HG03432 (cell line): Measurements from ENCODE around the gene SPAG16.
A peak's percentile ranks its signal among the peaks of the same experiment; 100 is the strongest.
"Not testable (repeated sequence)": the region's sequence is repeated elsewhere in the genome, so short reads cannot be mapped to it uniquely, and the experiment has no call there.

Experiments
- ATAC-seq: cut with Tn5 transposase; IDR thresholded peaks from one replicate; pipeline ENCODE4 v1.9.1; 2021; ENCODE audit warnings: mild to moderate bottlenecking, moderate library complexity; ENCODE audit not compliant: unreplicated experiment

SPAG16 gene

GRCh38 chr2:213980883-213981282 is 696.6 kb downstream of the SPAG16 start:
- no peak for ATAC-seq

- no peak for ATAC-seq
Observed at GRCh38 chr2:213989207-213989606, 704.9 kb downstream of the SPAG16 start.

- ATAC-seq = no peak
Observed at GRCh38 chr2:213991453-213992108, 707.3 kb downstream of the SPAG16 start.

- ATAC-seq = no peak
Observed at GRCh38 chr2:213995400-213996105, 711.3 kb downstream of the SPAG16 start.

- ATAC-seq = not testable (repeated sequence)
Observed at GRCh38 chr2:213998976-213999375, 714.7 kb downstream of the SPAG16 start.

- no peak for ATAC-seq
Observed at GRCh38 chr2:214004463-214004862, 720.2 kb downstream of the SPAG16 start.

GRCh38 chr2:214005337-214005736 is 721.1 kb downstream of the SPAG16 start:
- ATAC-seq = no peak

GRCh38 chr2:214006601-214007000 is 722.3 kb downstream of the SPAG16 start:
- no peak for ATAC-seq

GRCh38 chr2:214011676-214012075 is 727.4 kb downstream of the SPAG16 start:
- ATAC-seq = no peak

GRCh38 chr2:214014551-214015220 is 730.4 kb downstream of the SPAG16 start:
- ATAC-seq = no peak

- peak; percentile 47 for ATAC-seq
Observed at GRCh38 chr2:214019229-214019972, 735.1 kb downstream of the SPAG16 start.

GRCh38 chr2:214019973-214020345 is 735.7 kb downstream of the SPAG16 start:
- no peak for ATAC-seq

GRCh38 chr2:214029190-214029589 is 744.9 kb downstream of the SPAG16 start:
- no peak for ATAC-seq

- no peak for ATAC-seq
Observed at GRCh38 chr2:214031566-214031965, 747.3 kb downstream of the SPAG16 start.

GRCh38 chr2:214034417-214034816 is 750.2 kb downstream of the SPAG16 start:
- no peak for ATAC-seq

- no peak for ATAC-seq
Observed at GRCh38 chr2:214035091-214035852, 751.0 kb downstream of the SPAG16 start.

- no peak for ATAC-seq
Observed at GRCh38 chr2:214035921-214036320, 751.7 kb downstream of the SPAG16 start.

GRCh38 chr2:214038186-214038585 is 753.9 kb downstream of the SPAG16 start:
- ATAC-seq = no peak

- ATAC-seq = no peak
Observed at GRCh38 chr2:214050731-214051130, 766.5 kb downstream of the SPAG16 start.

GRCh38 chr2:214051585-214051984 is 767.3 kb downstream of the SPAG16 start:
- no peak for ATAC-seq

- no peak for ATAC-seq
Observed at GRCh38 chr2:214052235-214052634, 768.0 kb downstream of the SPAG16 start.
